H1 (cell line): ENCODE measurements around the gene ADGRV1. TPM values are rescaled to one million over a fixed set of nuclear protein-coding genes. Genes with fewer than 3 reads are reported as not detected.

Experiments used
- CTCF ChIA-PET: fragments of 300-600 bp; sonication (Branson Sonifier 250); formaldehyde crosslinking; loops from one replicate; lab custom pipeline; 2021; ENCODE audit not compliant: partially characterized antibody; lab: Charles Lee
- POLR2A ChIA-PET: fragments of 300-600 bp; sonication (Branson Sonifier 250); formaldehyde crosslinking; loops from one replicate; lab custom pipeline; 2021; ENCODE audit warnings: inconsistent platforms; ENCODE audit not compliant: partially characterized antibody; lab: Charles Lee
- DNase-seq, 2 experiments: peaks; one replicate each; pipeline versions ENCODE4 v3.0.0 to v3.0.0-alpha.2; 2010 to 2022; ENCODE audit warnings: low spot score in 2 of 2, low read depth in 1 of 2, mixed read lengths in 1 of 2
- FAIRE-seq: peaks from 2 replicates; lab custom pipeline; 2011; peaks lifted over from hg19 to GRCh38; lab: Jason Lieb, UNC
- H2AFZ ChIP-seq: 2 replicates; pipeline ENCODE4 v1.8.1; 2012; ENCODE audit warnings: low read length, inconsistent platforms
- H2AK5ac ChIP-seq: 2 replicates; pipeline ENCODE4 v1.6.1; 2013; ENCODE audit warnings: low read depth, low read length
- H2BK120ac ChIP-seq: replicated peaks from 2 replicates; pipeline ENCODE3; 2013; ENCODE audit warnings: low read depth, low read length, inconsistent platforms
- H2BK12ac ChIP-seq: 2 replicates; pipeline ENCODE4 v1.6.1; 2013; ENCODE audit warnings: low read depth, low read length
- H2BK15ac ChIP-seq: 2 replicates; pipeline ENCODE4 v1.6.1; 2013; ENCODE audit warnings: low read length
- H2BK20ac ChIP-seq: 2 replicates; pipeline ENCODE4 v1.6.1; 2013; ENCODE audit warnings: low read length
- H2BK5ac ChIP-seq: 2 replicates; pipeline ENCODE4 v1.6.1; 2013; ENCODE audit warnings: low read depth, low read length
- H3K14ac ChIP-seq: 2 replicates; pipeline ENCODE4 v1.6.1; 2013; ENCODE audit warnings: inconsistent platforms; ENCODE audit not compliant: insufficient read length
- H3K18ac ChIP-seq: 2 replicates; pipeline ENCODE4 v1.6.1; 2013; ENCODE audit warnings: low read length; ENCODE audit errors: extremely low read depth
- H3K23ac ChIP-seq: 2 replicates; pipeline ENCODE4 v1.6.1; 2013; ENCODE audit warnings: inconsistent platforms; ENCODE audit not compliant: insufficient read length
- H3K23me2 ChIP-seq: 2 replicates; pipeline ENCODE4 v1.6.1; 2013; ENCODE audit warnings: low read depth, low read length
- H3K27ac ChIP-seq: 2 replicates; pipeline ENCODE4 v1.6.1; 2011; ENCODE audit warnings: low read depth, low read length, inconsistent platforms
- H3K27me3 ChIP-seq, 4 experiments: replicated peaks in 1 of 4; 1 replicate in 1 of 4; 2 replicates in 3 of 4; pipeline versions ENCODE4 v1.6.1 to v1.8.1; 2011 to 2013; ENCODE audit warnings: low read length in 3 of 4, mild to moderate bottlenecking in 3 of 4, inconsistent platforms in 2 of 4, mixed read lengths in 2 of 4, moderate library complexity in 1 of 4; ENCODE audit not compliant: control insufficient read depth in 3 of 4, insufficient read depth in 3 of 4; ENCODE audit errors: extremely low read depth in 1 of 4
- H3K36me3 ChIP-seq, 4 experiments: 2 replicates each; pipeline versions ENCODE4 v1.6.1 to v1.8.1; 2011 to 2013; ENCODE audit warnings: mild to moderate bottlenecking in 4 of 4, low read length in 3 of 4, moderate library complexity in 2 of 4, control low read depth in 1 of 4, inconsistent platforms in 1 of 4; ENCODE audit not compliant: insufficient read depth in 4 of 4, control insufficient read depth in 2 of 4
- H3K4ac ChIP-seq: replicated peaks from 2 replicates; pipeline ENCODE3; 2013; ENCODE audit warnings: low read length, low read depth, mixed read lengths, inconsistent platforms; ENCODE audit not compliant: insufficient read length
- H3K4me1 ChIP-seq, 4 experiments: replicated peaks in 1 of 4; 1 replicate in 1 of 4; 2 replicates in 3 of 4; pipeline versions ENCODE4 v1.6.1 to v1.8.1; 2011 to 2013; ENCODE audit warnings: low read length in 3 of 4, inconsistent platforms in 2 of 4, mixed read lengths in 1 of 4; ENCODE audit not compliant: insufficient read depth in 4 of 4, control insufficient read depth in 3 of 4
- H3K4me2 ChIP-seq, 2 experiments: 2 replicates each; pipeline versions ENCODE4 v1.6.1 to v1.8.1; 2011 to 2013; ENCODE audit warnings: low read depth in 2 of 2, low read length in 2 of 2, control low read depth in 1 of 2, inconsistent platforms in 1 of 2, mild to moderate bottlenecking in 1 of 2; ENCODE audit not compliant: insufficient read depth in 1 of 2
- H3K4me3 ChIP-seq, 4 experiments: fragments of 200-600, 300-600 bp in 1 of 4; sonication (generic), shearing (Covaris generic), sonication (Bioruptor Twin) in 1 of 4; 2 replicates each; pipeline versions ENCODE4 v1.5.1 to v1.8.1; 2011 to 2016; ENCODE audit warnings: low read length in 4 of 4, low read depth in 3 of 4, control low read depth in 2 of 4, inconsistent platforms in 2 of 4, mild to moderate bottlenecking in 2 of 4, mixed read lengths in 1 of 4, moderate library complexity in 1 of 4; ENCODE audit not compliant: insufficient read depth in 2 of 4; ENCODE audit errors: extremely low read depth in 1 of 4
- H3K56ac ChIP-seq: replicated peaks from 2 replicates; pipeline ENCODE3; 2013; ENCODE audit warnings: low read depth, mild to moderate bottlenecking, mixed read lengths, low read length, inconsistent platforms; ENCODE audit not compliant: insufficient read length
- H3K79me1 ChIP-seq: 2 replicates; pipeline ENCODE4 v1.6.1; 2013; ENCODE audit warnings: low read depth, low read length, control low read depth
- H3K79me2 ChIP-seq, 2 experiments: 2 replicates each; pipeline versions ENCODE4 v1.6.1 to v1.8.1; 2012 to 2013; ENCODE audit warnings: low read length in 2 of 2, mild to moderate bottlenecking in 2 of 2, inconsistent platforms in 1 of 2; ENCODE audit not compliant: insufficient read depth in 2 of 2, control insufficient read depth in 1 of 2
- H3K9ac ChIP-seq, 4 experiments: replicated peaks in 1 of 4; 1 replicate in 1 of 4; 2 replicates in 3 of 4; pipeline versions ENCODE4 v1.6.1 to v1.8.1; 2011 to 2013; ENCODE audit warnings: low read depth in 3 of 4, low read length in 3 of 4, control low read depth in 2 of 4, mild to moderate bottlenecking in 2 of 4, moderate library complexity in 2 of 4, inconsistent platforms in 1 of 4; ENCODE audit errors: extremely low read depth in 1 of 4
- H3K9me3 ChIP-seq, 2 experiments: 2 replicates each; pipeline versions ENCODE4 v1.6.1 to v1.8.1; 2012 to 2013; ENCODE audit warnings: mild to moderate bottlenecking in 2 of 2, moderate library complexity in 2 of 2, control low read depth in 1 of 2, inconsistent platforms in 1 of 2, low read depth in 1 of 2, low read length in 1 of 2, mixed read lengths in 1 of 2; ENCODE audit not compliant: insufficient read depth in 2 of 2
- H4K20me1 ChIP-seq, 2 experiments: replicated peaks in 1 of 2; 2 replicates each; pipeline versions ENCODE3 to v1.8.1; 2011 to 2013; ENCODE audit warnings: inconsistent platforms in 2 of 2, low read length in 2 of 2, mild to moderate bottlenecking in 1 of 2; ENCODE audit not compliant: insufficient read depth in 2 of 2, control insufficient read depth in 1 of 2
- H4K5ac ChIP-seq: 2 replicates; pipeline ENCODE4 v1.6.1; 2013; ENCODE audit warnings: low read length, low read depth, mixed read lengths, inconsistent platforms; ENCODE audit not compliant: insufficient read length
- H4K8ac ChIP-seq: 2 replicates; pipeline ENCODE4 v1.8.0; 2013; ENCODE audit warnings: mild to moderate bottlenecking, moderate library complexity, low read length, inconsistent platforms; ENCODE audit not compliant: insufficient read depth; ENCODE audit errors: extremely low read depth
- H4K91ac ChIP-seq: replicated peaks from 2 replicates; pipeline ENCODE3; 2013; ENCODE audit warnings: low read length, mixed read lengths, inconsistent platforms; ENCODE audit not compliant: insufficient read length
- BCL11A ChIP-seq, 2 experiments: IDR thresholded peaks; one replicate each; pipeline ENCODE4 v1.6.1; 2011; ENCODE audit warnings: low read depth in 2 of 2, low read length in 2 of 2, mild to moderate bottlenecking in 2 of 2
- PHF8 ChIP-seq: fragments of 200-600 bp; sonication (generic); conservative IDR thresholded peaks from 2 replicates; pipeline ENCODE4 v1.7.1; 2012; ENCODE audit warnings: low read depth, mild to moderate bottlenecking, inconsistent platforms, low read length, moderate library complexity
- ZNF274 ChIP-seq: IDR thresholded peaks from 2 replicates; pipeline ENCODE4 v1.7.0; 2012; ENCODE audit warnings: low read length, borderline replicate concordance; ENCODE audit errors: extremely low read depth
- WGBS, 2 experiments: shearing (Covaris generic) in 1 of 2; methylation state at CpG; one replicate each; pipeline versions ENCODE4 v1.1.6 to v1.1.7; 2013 to 2015; ENCODE audit warnings: low lambda C conversion rate in 2 of 2, mixed read lengths in 2 of 2, inconsistent platforms in 1 of 2, low coverage in 1 of 2, missing lambda C conversion rate in 1 of 2; ENCODE audit not compliant: insufficient replicate concordance in 2 of 2, insufficient coverage in 1 of 2, insufficient read length in 1 of 2; ENCODE audit errors: extremely low coverage in 1 of 2, missing lambda C conversion rate in 1 of 2; 5-methylcytosine and 5-hydroxymethylcytosine counted together
- polyA plus RNA-seq, 7 experiments: library from polyadenylated mRNA; depleted of rRNA in 3 of 7; stranded (reverse) in 5 of 7; unstranded in 2 of 7; fragments of >200 nt in 5 of 7; fragments of 200-250 nt in 2 of 7; gene quantifications; 1 replicate in 5 of 7; 2 replicates in 1 of 7; 4 replicates in 1 of 7; pipeline versions ENCODE4 v1.2.1 to v1.2.3, GENCODE V29; 2011 to 2013; ENCODE audit warnings: missing spikeins in 2 of 7, mixed read lengths in 2 of 7
- total RNA-seq: library from RNA; stranded (reverse); fragmentation: NEBNext Ultra II Directional; extraction: Animal tissue kit (Norgen Biotek cat#: 25700); gene quantifications from 2 replicates; pipeline ENCODE4 v1.2.1, GENCODE V29; 2021

Gene ADGRV1
- total and polyA plus RNA-seq, 2 of the 8 experiments (the other 6 are each of a cell fraction or from before 2014, with no cell fraction given): 53.1 to 62.2 TPM

DNA sequence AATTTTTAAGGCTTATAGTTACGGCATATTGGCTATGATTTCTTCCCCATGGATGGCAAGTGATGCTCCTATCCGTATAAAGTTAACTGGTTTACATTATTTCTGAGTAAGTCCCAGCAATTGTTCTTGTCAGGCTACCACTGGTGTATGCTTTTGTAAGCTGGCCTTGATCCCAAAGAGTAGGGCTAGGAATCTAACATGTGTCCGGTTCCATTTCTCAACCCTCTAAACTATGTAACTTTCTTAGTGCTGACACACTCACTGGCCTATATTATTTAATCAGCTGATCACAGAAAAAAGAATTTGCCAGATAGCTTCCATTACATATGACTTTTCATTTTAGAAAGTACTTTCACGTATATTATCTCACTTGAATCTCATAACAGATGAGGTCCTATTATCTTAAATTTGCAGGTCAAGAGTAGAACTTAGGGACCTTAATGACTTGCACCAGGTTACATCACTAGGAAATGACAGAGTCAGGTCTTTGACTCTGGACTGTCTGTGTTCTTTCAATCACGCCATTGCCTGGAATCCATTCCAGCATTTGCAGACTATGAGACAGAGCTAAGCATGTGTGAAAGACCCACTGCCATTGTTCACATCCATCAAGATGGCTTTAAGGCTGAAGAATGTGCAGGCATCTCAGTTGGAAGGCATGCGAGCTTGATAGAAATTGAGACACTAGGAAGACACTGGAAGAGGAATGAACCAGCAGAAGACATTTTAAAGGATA lies 461.6 kb downstream of the ADGRV1 start:
- ChIA-PET CTCF (interaction anchor here (0.8 to 2.2 kb wide), 3 partner anchors 8 to 130 kb away, joined by 3 to 6 read pairs (median 3); no protein-coding TSS in a partner anchor), POLR2A (no interaction called here)
- Histone ChIP-seq H4K5ac (no peak overlapping the region), H4K20me1 (no peaks in the 10 kb centered on the region), H2AFZ (no peak overlapping the region), H3K4ac (no peak overlapping the region), H3K79me1 (no peaks in the 10 kb centered on the region), H2BK120ac (no peak overlapping the region), H2BK12ac (no peak overlapping the region), H2BK15ac (no peak overlapping the region), H3K4me1 (peaks cover 0 to 3% (median 0%) of the 10 kb centered on the region in 4 experiments; a peak in 1 of 7 replicates), H3K79me2 (no peaks in the 10 kb centered on the region; a peak in 1 of 4 replicates), H3K23me2 (no peaks in the 10 kb centered on the region), H3K27me3 (no peaks in the 10 kb centered on the region), H4K91ac (no peak overlapping the region), H3K9ac (no peak overlapping the region), H3K56ac (no peak overlapping the region), H2BK5ac (no peak overlapping the region), H2AK5ac (no peak overlapping the region), H3K18ac (no peak overlapping the region), H3K9me3 (no peaks in the 10 kb centered on the region), H3K27ac (no peak overlapping the region), H4K8ac (no peak overlapping the region), H2BK20ac (no peak overlapping the region), H3K4me3 (no peak overlapping the region), H3K14ac (no peak overlapping the region), H3K36me3 (no peaks in the 10 kb centered on the region; a peak in 1 of 8 replicates), H3K23ac (no peak overlapping the region), H3K4me2 (no peak overlapping the region)
- TF ChIP-seq PHF8 (no peak), ZNF274 (no peak), BCL11A (IDR thresholded peaks at IDR 0.05; ENCODE audit: low read depth in 2 of 2, low read length in 2 of 2) (no peak)
- DNase-seq: no peak
- WGBS, 2 experiments: 92% methylated on average over 6 of the region's 6 CpGs; no CpG with 5 or more reads in 1 of the 2 experiments
- no peak for FAIRE-seq
